RPMI7951 (cell line): ENCODE results near the gene NAB2. TPM values are rescaled to one million over a fixed set of nuclear protein-coding genes. Genes with fewer than 3 reads are reported as not detected.

Experiments used
- DNase-seq: peaks from one replicate; pipeline ENCODE4 v3.0.0-alpha.2; 2012; ENCODE audit warnings: low read depth
- total RNA-seq: library from RNA; depleted of rRNA; stranded (reverse); fragments of >200 nt; shearing (Covaris generic); gene quantifications from 2 replicates; pipeline ENCODE4 v1.2.3, GENCODE V29; 2014

NAB2 gene
- total RNA-seq, 1 experiment from 2014 or later: 10.9 TPM

DNA sequence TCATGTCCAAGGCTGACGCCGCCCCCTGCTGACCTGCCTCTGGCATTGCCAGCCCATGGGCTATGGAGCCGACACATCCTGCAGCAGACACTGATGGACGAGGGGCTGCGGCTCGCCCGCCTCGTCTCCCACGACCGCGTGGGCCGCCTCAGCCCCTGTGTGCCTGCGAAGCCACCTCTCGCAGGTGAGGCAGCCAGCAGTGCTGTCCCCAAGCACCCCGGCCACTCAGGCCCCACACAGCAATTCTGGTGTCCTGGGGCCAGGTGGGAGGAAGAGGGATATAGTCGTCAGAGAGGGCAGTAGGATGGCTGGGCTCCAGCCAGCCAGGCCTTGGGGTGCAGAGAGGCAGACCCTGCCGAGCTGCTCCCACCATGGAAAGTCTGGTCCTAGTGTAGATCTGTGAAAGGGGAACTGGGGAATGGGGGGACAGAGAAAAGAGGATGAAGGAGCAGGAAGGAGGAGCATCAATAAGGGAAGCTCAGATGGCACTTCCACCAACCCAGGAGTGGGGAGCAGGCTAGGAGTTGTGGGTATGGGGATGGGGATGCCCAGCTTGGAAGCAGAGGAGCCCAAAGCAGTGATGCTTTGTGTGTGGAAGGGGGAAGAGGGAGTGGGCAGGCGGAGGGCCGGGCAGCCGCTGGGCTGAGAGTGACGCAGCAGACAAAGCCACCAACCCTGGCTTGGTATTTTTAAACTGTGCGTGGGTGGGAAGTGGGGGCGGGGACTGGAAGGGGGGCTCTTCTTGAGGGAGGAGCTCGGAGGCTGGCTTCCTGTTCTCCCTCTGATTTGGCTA is 4.7 kb downstream of the NAB2 start:
- DNase-seq: no peak

- DNase-seq: no peak
These were observed 5.6 kb downstream of the NAB2 start for GRCh38 chr12:57094208-57095160.

DNA sequence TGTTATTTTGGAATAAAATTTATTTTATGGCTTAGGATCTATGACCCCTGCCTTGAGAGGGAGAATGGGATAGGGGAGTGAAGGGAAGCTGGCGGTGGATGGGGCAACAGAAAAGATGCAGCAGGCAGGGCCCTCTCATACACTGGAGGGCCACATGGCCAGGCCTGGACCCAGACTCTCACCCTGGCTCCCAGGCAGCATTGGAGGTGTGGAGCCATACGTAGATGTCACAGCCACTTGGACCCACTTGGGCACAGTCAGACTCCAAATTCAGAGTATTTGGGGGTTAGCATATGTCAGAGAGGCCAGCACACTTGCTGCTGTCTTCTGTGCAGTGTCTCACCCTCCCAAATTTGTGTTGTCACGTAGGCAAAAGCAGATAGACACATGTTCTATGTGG is 6.5 kb downstream of the NAB2 start:
- DNase-seq: no peak

- DNase-seq: no peak
These were observed 7.2 kb downstream of the NAB2 start for GRCh38 chr12:57096099-57096572.

DNA sequence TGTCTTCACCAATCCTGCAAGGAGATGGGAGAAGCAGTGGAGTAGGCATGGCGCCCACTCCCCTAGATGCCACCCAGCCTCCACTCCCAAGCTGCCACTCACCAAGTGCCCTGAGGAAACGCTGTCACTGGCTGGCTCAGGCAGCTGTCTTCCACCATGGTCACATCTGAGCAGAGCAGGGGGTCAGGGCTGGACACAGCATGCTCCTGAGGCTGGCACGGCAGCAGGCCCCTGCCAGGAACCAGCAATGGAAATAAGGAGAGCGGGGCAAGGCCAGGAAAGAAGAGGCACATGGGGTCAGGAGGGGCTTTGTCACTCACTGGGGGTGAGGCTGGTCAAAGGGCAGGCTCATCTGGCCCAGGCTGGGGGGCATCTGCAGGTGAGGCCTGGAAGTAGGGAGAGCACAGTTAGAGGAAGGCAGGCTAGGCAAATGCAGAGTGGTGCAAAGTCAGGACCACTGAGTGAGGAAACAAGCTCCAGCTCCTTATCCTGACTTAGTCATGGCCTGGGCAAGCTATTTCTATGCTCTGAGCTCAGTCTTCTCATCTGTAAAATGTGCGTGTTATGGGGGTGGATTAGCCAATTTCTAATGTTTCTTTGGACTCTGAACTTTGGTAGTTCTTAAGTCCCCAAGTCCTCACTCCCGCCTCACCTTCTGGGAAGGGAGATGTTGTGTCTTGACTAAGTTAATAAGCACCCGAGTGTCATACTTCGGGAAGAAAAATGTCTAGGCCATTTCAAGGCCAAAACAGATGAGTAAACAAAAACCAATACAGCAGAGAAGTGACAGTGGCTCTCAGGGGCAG is 8.0 kb downstream of the NAB2 start:
- no peak for DNase-seq

DNA sequence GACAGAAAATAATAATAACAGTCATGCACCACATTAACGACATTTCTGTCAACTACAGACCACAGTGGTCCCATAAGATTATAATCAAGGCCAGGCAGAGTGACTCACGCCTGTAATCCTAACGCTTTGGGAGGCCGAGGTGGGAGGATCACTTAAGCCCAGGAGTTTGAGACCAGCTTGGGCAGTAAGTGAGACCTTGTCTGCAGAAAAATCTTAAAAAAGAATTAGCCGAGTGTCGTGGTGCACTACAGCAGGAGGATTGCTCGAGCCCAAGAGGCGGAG is 8.6 kb downstream of the NAB2 start:
- no peak for DNase-seq

- DNase-seq: no peak
These were observed 9.6 kb downstream of the NAB2 start for GRCh38 chr12:57098546-57098945.

DNA sequence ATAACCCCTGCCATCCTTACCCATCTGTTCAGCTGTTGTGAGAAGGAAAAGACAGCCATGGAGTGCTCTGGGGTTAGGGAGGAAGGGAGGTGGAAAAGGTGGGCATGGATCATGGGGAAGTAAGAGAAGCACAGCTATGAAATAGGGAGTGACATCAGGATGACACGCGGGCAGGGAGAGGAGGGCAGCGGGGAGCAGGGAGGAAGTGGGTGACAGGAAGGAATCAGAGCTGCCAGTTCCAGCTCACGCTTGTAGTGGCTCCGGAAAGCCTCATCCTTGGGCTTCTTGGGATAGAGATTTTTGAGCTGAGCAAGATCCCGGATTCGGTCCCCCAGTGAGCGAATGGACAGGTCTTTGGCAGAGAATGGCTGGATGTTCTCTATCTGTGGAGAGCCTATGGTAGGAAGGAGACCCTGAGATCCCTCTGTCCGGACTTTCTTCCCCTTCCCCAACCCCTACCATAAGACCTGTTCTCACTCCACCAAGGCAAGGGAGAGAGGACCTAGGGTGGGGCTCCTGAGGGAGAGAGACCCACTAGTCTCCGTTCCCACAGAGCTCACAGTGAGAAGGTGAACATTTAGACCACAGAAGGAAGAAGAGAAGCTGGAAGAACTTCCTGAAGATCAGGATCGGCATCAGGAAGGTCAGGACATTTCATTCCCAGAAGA is 10.3 kb downstream of the NAB2 start:
- no peak for DNase-seq

- DNase-seq: no peak
These were observed 10.9 kb downstream of the NAB2 start for GRCh38 chr12:57099766-57100165.

DNA sequence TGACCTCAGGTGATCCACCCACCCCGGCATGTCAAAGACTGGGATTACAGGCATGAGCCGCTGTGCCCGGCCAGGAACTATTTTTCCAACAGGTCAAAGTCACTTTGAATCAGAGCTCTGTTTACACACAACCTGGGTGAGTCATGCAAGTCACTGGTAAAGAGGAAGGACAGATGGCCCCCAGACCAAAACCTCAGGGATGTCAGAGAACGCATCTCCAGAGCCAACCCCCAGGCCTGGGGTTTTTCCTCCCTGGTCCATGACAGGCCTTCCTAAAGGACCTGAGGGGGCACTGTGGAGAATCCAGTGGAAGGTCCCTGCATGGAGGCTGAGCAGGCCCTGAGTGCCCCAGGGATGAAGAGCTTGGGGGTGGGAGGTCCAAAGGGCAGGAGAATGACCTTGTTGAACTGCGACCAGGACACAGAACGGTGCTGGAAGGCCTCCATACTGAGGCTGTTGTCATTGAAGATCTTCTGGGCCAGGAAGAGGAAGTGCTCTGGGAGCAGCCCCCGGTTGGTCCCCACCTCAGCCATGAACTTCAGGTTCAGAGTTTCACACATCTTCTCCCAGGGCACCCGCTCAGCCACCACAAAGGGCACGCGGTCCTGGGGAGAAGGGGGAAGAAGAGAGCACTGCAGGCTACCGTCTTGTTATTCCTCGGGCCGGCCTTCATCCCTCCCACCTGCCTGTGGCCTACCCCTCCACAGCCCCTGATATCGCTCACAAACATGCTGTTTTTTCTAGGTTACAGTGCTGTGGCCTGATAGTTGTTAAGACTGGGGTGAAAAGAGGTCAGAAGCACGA is 13.2 kb downstream of the NAB2 start:
- DNase-seq: no peak

GRCh38 chr12:57103856-57104255 is 14.9 kb downstream of the NAB2 start:
- DNase-seq: no peak

DNA sequence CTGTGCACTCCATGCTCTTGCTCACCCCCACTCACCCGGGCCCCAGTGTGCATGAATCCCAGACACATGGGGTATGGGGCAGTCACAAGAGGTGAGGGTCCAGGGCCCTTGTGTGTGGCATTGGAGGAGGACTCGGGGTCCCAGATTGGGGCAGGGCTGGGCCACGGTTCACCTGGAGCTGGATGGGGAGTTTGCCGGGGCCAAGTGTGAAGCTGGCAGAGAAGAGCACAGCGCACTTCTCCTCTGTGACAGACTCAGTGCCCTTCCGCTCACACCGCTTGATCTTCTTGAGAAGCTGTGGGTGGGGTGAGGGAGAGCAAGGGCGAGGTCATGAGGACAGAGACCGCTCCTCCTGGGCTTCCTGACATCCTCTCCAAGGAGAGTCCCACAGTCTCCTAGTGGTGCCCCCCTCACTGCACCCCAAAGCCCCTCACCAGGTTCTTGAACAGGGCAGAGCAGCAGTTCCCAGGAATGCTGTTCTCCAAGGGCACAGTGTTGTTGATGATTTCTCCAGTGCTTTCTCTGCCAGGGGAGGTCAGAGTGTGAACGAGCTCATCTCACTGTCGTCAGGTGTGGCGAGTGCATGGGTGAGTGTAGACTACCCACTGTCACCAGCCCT is 15.5 kb downstream of the NAB2 start:
- DNase-seq: no peak

DNA sequence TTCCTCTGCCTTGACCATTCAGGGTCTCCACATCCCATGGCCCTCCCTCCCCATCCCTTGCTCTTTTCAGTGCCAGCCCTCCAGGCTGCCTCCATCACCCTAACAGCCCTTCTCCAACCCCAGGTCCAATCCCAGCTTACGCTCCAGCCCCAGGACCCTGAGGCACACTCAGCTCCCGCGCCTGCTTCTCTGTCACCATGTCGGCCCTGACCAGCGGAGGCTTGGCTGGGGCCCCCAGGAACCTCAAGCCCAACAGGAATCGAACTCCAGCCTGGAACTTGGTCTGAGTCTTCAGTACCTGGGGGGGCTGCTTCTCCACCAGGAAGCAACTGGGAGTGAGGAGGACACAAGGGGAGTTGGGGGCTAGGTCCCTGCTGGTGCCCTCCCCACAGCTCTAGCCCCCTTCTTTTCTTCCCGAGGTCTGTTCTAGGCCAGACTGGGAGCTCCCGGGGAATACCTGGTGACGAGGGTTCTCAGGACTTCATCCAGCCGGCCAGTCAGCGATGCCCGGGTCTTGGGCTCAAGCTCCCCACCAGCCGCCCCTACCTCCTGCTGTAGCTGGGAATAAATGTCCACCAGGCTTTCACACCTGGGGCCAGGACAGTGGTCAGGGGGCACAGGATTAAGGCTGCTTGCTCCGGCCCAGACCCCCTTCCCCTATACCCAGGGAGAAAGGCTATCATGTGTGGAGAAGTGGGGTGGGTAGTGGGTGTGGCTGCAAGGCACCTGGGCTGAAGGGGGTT is 16.3 kb downstream of the NAB2 start:
- no peak for DNase-seq

DNA sequence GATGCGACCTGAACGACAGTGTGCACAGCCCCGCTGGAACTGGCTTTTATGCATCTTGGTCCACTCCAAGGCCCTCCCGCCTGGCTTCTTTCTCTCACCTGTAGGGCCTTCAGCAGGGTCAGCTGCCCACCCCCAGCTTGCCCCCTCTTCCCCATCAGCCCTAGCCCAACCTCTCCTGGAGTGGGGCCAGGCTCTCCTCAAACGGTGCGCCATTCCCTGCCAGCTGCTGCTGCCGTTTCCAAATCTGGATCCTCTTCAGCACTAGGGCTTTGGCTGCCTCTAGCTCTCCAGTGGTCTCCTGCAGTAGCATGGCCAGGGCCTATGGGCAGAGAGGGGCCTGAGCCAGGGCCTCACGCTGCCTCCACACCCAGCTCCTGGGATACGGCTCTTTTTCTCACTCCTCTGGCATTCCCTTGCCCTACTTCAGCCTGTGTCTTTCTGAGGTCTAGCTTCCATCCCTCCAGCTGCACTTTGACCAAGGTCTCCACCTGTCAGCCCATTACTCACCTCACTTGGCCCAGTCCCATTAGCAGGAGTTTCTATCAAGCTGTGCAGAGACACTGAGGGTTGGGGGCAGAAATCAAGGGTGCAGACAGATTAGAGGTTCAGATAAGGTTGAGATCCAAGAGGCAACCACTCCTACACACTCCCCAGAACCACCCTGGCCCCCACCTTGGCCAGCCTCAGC is 17.3 kb downstream of the NAB2 start:
- DNase-seq: no peak

DNA sequence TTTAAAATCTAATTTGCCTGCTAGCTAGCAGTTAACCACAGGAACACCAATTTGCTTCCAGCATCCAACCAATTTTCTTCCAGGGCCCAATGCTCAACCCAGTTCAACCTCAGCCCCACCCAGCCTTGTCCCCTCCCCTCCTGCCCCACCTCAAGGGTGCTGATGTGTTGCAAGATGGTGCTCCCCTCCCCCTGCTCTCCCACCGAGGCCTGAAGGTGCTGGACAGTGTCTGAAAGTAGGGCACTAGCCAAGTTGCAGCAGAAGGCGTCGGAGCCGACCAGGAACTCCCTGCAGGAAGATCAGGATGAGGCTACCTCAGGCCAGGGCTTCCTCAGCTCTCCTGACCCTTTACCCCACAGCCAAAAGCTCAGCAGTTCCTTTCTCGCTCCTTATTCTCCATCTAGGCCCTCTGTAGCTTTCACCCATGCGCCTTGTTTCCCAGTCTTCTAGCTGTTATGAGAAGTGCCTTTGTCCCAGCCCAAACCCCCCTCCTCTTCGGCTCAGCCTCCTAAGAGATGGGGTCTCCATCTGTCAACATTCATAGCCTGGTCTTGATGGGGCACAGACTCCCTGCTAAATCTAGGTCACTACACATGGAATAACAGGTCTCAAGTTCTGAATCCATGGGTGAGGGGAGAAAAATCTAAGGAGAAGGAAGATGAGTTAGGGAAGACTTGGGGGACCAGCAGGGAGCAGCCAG is 18.7 kb downstream of the NAB2 start:
- DNase-seq: no peak

- no peak for DNase-seq
These were observed 20.5 kb downstream of the NAB2 start for GRCh38 chr12:57109207-57110103.
